DMS79 treated with DMSO at 0.1 percent for 48 hours (cell line): ENCODE data around the gene ITGA2.
A peak's percentile ranks its signal among the peaks of the same experiment; 100 is the strongest.

Source experiments
- DNase-seq: peaks from one replicate; lab custom pipeline; 2025; lab: John Stamatoyannopoulos, UW

Gene ITGA2

GRCh38 chr5:53017794-53018391 lies 28.7 kb downstream of the ITGA2 start:
- no peak for DNase-seq

GRCh38 chr5:53019320-53019719 lies 30.2 kb downstream of the ITGA2 start:
- DNase-seq: no peak

- DNase-seq: no peak
Measured at GRCh38 chr5:53022930-53023511, 33.9 kb downstream of the ITGA2 start.

GRCh38 chr5:53023969-53024368 lies 34.8 kb downstream of the ITGA2 start:
- no peak for DNase-seq

- DNase-seq: no peak
Measured at GRCh38 chr5:53024535-53024934, 35.4 kb downstream of the ITGA2 start.

- no peak for DNase-seq
Measured at GRCh38 chr5:53025487-53025886, 36.3 kb downstream of the ITGA2 start.

- peak; percentile 44 for DNase-seq
Measured at GRCh38 chr5:53027913-53028312, 38.8 kb downstream of the ITGA2 start.

GRCh38 chr5:53029608-53030007 lies 40.5 kb downstream of the ITGA2 start:
- no peak for DNase-seq

- no peak for DNase-seq
Measured at GRCh38 chr5:53030893-53031292, 41.7 kb downstream of the ITGA2 start.

GRCh38 chr5:53031695-53032096 lies 42.5 kb downstream of the ITGA2 start:
- no peak for DNase-seq

- DNase-seq: no peak
Measured at GRCh38 chr5:53032188-53032587, 43.0 kb downstream of the ITGA2 start.

GRCh38 chr5:53034832-53035231 lies 45.7 kb downstream of the ITGA2 start:
- no peak for DNase-seq

GRCh38 chr5:53035868-53036381 lies 46.8 kb downstream of the ITGA2 start:
- DNase-seq: no peak

GRCh38 chr5:53037141-53037859 lies 48.1 kb downstream of the ITGA2 start:
- peak; percentile 19 for DNase-seq

GRCh38 chr5:53038196-53038847 lies 49.2 kb downstream of the ITGA2 start:
- no peak for DNase-seq

- DNase-seq: no peak
Measured at GRCh38 chr5:53039855-53040254, 50.7 kb downstream of the ITGA2 start.

- no peak for DNase-seq
Measured at GRCh38 chr5:53041071-53041692, 52.0 kb downstream of the ITGA2 start.

- DNase-seq: no peak
Measured at GRCh38 chr5:53041740-53042139, 52.6 kb downstream of the ITGA2 start.

- no peak for DNase-seq
Measured at GRCh38 chr5:53045263-53045662, 56.1 kb downstream of the ITGA2 start.

GRCh38 chr5:53048248-53048647 lies 59.1 kb downstream of the ITGA2 start:
- no peak for DNase-seq

GRCh38 chr5:53052499-53052898 lies 63.3 kb downstream of the ITGA2 start:
- no peak for DNase-seq

GRCh38 chr5:53053364-53053763 lies 64.2 kb downstream of the ITGA2 start:
- no peak for DNase-seq
